AG04449 (cell line): ENCODE data around the gene CDC42BPB.

Source experiments
- CTCF ChIA-PET: fragments of 350-600 bp; formaldehyde crosslinking; extraction: SDS; loops from one replicate; lab custom pipeline; 2021; ENCODE audit warnings: antibody characterized with exemption; lab: Yijun Ruan, JAX
- POLR2A ChIA-PET: fragments of 400-600, 350-600 bp; formaldehyde crosslinking; extraction: SDS; loops from one replicate; lab custom pipeline; 2020; ENCODE audit warnings: antibody characterized with exemption, inconsistent platforms; lab: Yijun Ruan, JAX
- DNase-seq: peaks from one replicate; pipeline ENCODE4 v3.0.0-alpha.2; 2010; ENCODE audit warnings: low read depth, low spot score
- H3K4me3 ChIP-seq: 2 replicates; pipeline ENCODE4 v1.5.1; 2011; ENCODE audit warnings: low read depth, mild to moderate bottlenecking, control low read depth, low read length
- CTCF ChIP-seq: IDR thresholded peaks from one replicate; pipeline ENCODE4 v1.5.1; 2011; ENCODE audit warnings: mild to moderate bottlenecking, moderate library complexity, low read length, control low read depth, inconsistent platforms; ENCODE audit not compliant: insufficient read depth; ENCODE audit errors: missing control alignments

Gene CDC42BPB

GRCh38 chr14:103009559-103009958 is 47.8 kb downstream of the CDC42BPB start:
- POLR2A ChIA-PET, result no interaction called here
- CTCF ChIA-PET, result interaction anchor here (1.3 to 1.7 kb wide), 3 partner anchors 10 to 315 kb away, joined by 3 to 5 read pairs (median 3); no protein-coding TSS in a partner anchor

GRCh38 chr14:103008768-103009357 is 48.5 kb downstream of the CDC42BPB start:
- DNase-seq, result no peak
- no peak for TF ChIP-seq CTCF
- ChIA-PET POLR2A (no interaction called here), CTCF (interaction anchor here (1.3 to 1.7 kb wide), 2 partner anchors 9 to 314 kb away, joined by 3 to 5 read pairs; no protein-coding TSS in a partner anchor)
- no peak overlapping the region for H3K4me3 ChIP-seq

More at GRCh38 chr14:103009559-103009958, 47.8 kb downstream of the CDC42BPB start:
- TF ChIP-seq CTCF, result no peak
- DNase-seq, result no peak
- H3K4me3 ChIP-seq, result no peak overlapping the region

- ChIA-PET CTCF (no interaction called here), POLR2A (no interaction called here)
- DNase-seq, result no peak
- no peak overlapping the region for H3K4me3 ChIP-seq
- no peak for TF ChIP-seq CTCF
These were observed 49.2 kb downstream of the CDC42BPB start for GRCh38 chr14:103008126-103008525.

DNA sequence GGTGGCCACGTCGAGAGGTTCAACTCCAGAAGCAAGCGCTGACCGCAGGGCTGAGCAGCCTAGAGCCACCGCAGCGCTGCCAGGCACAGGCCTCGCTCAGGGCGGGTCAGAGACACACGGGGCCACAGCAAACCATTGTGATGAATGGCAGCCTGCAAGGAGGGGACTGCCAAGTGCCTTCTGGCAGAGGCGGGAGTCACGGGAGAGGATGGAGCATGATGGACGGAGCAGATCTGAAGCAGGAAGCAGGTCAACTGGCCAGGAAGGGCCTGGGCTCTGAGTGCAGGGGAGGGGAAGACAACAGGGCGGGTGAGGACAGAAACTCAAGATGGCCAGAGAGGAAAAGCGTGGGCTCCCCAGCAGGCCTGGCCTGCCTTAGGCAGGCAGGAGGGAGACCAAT is 49.8 kb downstream of the CDC42BPB start:
- TF ChIP-seq CTCF, result no peak
- DNase-seq, result no peak
- CTCF ChIA-PET, result no interaction called here
- POLR2A ChIA-PET, result no interaction called here
- no peak overlapping the region for H3K4me3 ChIP-seq

GRCh38 chr14:103006991-103007520 is 50.3 kb downstream of the CDC42BPB start:
- DNase-seq, result no peak
- ChIA-PET POLR2A (no interaction called here), CTCF (no interaction called here)
- H3K4me3 ChIP-seq, result no peak overlapping the region
- TF ChIP-seq CTCF, result no peak

GRCh38 chr14:103006106-103006505 is 51.2 kb downstream of the CDC42BPB start:
- no peak for TF ChIP-seq CTCF
- no peak for DNase-seq
- POLR2A ChIA-PET, result no interaction called here
- CTCF ChIA-PET, result no interaction called here
- no peak overlapping the region for H3K4me3 ChIP-seq
